Calu3 (cell line): ENCODE data around the gene SMARCD1. TPM values are rescaled to one million over a fixed set of nuclear protein-coding genes. Genes with fewer than 3 reads are reported as not detected.
A peak's percentile ranks its signal among the peaks of the same experiment; 100 is the strongest.

Source experiments
- BruUV-seq: library from RNA; stranded (reverse); fragments of 400-500 nt; replicated peaks from 2 replicates; lab custom pipeline; 2021; lab: Mats Ljungman, UMichigan
- CTCF ChIA-PET: fragments of 300-600 bp; sonication (Branson Sonifier 250); formaldehyde crosslinking; loops from one replicate; lab custom pipeline; 2022; ENCODE audit warnings: antibody characterized with exemption; lab: Charles Lee
- DNase-seq: peaks from one replicate; pipeline ENCODE4 v3.0.0; 2022
- H3K27ac Mint-ChIP-seq: one replicate; pipeline ENCODE4 v1.8.0; 2022; ENCODE audit warnings: mixed read lengths; ENCODE audit not compliant: unreplicated experiment
- H3K27me3 Mint-ChIP-seq: one replicate; pipeline ENCODE4 v1.8.0; 2022; ENCODE audit warnings: mixed read lengths; ENCODE audit not compliant: unreplicated experiment
- H3K36me3 Mint-ChIP-seq: one replicate; pipeline ENCODE4 v1.8.0; 2022; ENCODE audit warnings: mild to moderate bottlenecking, moderate library complexity, mixed read lengths; ENCODE audit not compliant: insufficient read depth, unreplicated experiment
- H3K4me1 Mint-ChIP-seq: one replicate; pipeline ENCODE4 v1.8.0; 2022; ENCODE audit warnings: mild to moderate bottlenecking, low read depth, mixed read lengths; ENCODE audit not compliant: unreplicated experiment
- H3K4me3 Mint-ChIP-seq: one replicate; pipeline ENCODE4 v1.8.0; 2022; ENCODE audit warnings: mild to moderate bottlenecking, low read depth, moderate library complexity, mixed read lengths; ENCODE audit not compliant: unreplicated experiment
- H3K9me3 Mint-ChIP-seq: one replicate; pipeline ENCODE4 v1.8.0; 2022; ENCODE audit warnings: low read depth, mixed read lengths; ENCODE audit not compliant: unreplicated experiment
- CTCF ChIP-seq: fragments of 200-600 bp; IDR thresholded peaks from one replicate; pipeline ENCODE4 v1.8.0; 2022; ENCODE audit warnings: antibody characterized with exemption; ENCODE audit not compliant: unreplicated experiment
- intact Hi-C: fragments of 100-400 bp; cut with micrococcal nuclease; formaldehyde crosslinking; loops from one replicate; pipeline ENCODE4 v1.10.0; 2022; ENCODE audit not compliant: unreplicated experiment
- total RNA-seq: library from RNA; stranded (reverse); gene quantifications from 2 replicates; pipeline ENCODE4 v1.2.3, GENCODE V29; 2022

The SMARCD1 gene
- total RNA-seq, 1 experiment from 2014 or later, result 36.9 TPM

- intact Hi-C loops, result no loop called here
- no peak for TF ChIP-seq CTCF
- Mint-ChIP-seq H3K4me3 (no peak overlapping the region), H3K27me3 (no peaks in the 10 kb centered on the region), H3K27ac (no peak overlapping the region), H3K36me3 (peaks cover 28% of the 10 kb centered on the region), H3K4me1 (no peaks in the 10 kb centered on the region), H3K9me3 (no peaks in the 10 kb centered on the region)
- CTCF ChIA-PET, result interaction anchor here (0.6 to 1.4 kb wide), 2 partner anchors 15 to 75 kb away, joined by 4 read pairs; partner anchors contain the start of gene COX14
- no peak for DNase-seq
- BruUV-seq, result no TSS peak
Measured at GRCh38 chr12:50127546-50127945, 42.4 kb downstream of the SMARCD1 start.

GRCh38 chr12:50129290-50129689, 44.1 kb downstream of the SMARCD1 start:
- Mint-ChIP-seq H3K36me3 (peaks cover 28% of the 10 kb centered on the region), H3K9me3 (no peaks in the 10 kb centered on the region), H3K4me1 (no peaks in the 10 kb centered on the region), H3K27ac (no peak overlapping the region), H3K27me3 (no peaks in the 10 kb centered on the region), H3K4me3 (no peak overlapping the region)
- intact Hi-C loops, result no loop called here
- BruUV-seq, result no TSS peak
- no peak for DNase-seq
- CTCF ChIA-PET, result interaction anchor here (0.5 to 0.7 kb wide), 4 partner anchors 12 to 634 kb away, joined by 3 to 8 read pairs (median 5); partner anchors contain the start of gene ATF1
- TF ChIP-seq CTCF, result no peak

- BruUV-seq, result no TSS peak
- H3K36me3 Mint-ChIP-seq, result peaks cover 18% of the 10 kb centered on the region
- no peak for DNase-seq
- H3K9me3 Mint-ChIP-seq, result no peaks in the 10 kb centered on the region
- peak; percentile 39 for TF ChIP-seq CTCF
- H3K4me3 Mint-ChIP-seq, result no peak overlapping the region
- H3K4me1 Mint-ChIP-seq, result no peaks in the 10 kb centered on the region
- CTCF ChIA-PET, result interaction anchor here (0.7 to 1.4 kb wide), 3 partner anchors 12 to 22 kb away, joined by 3 to 5 read pairs (median 5); partner anchors contain the start of gene COX14
- no peak overlapping the region for H3K27ac Mint-ChIP-seq
- no peaks in the 10 kb centered on the region for H3K27me3 Mint-ChIP-seq
- intact Hi-C loops, result loop anchor here (2.0 kb wide), 1 partner anchor 180 kb away; no protein-coding TSS in a partner anchor
Measured at GRCh38 chr12:50132505-50133135, 47.5 kb downstream of the SMARCD1 start.

GRCh38 chr12:50142993-50143392, 57.9 kb downstream of the SMARCD1 start:
- no peak overlapping the region for H3K4me3 Mint-ChIP-seq

More at GRCh38 chr12:50142993-50143392, 57.9 kb downstream of the SMARCD1 start:
- Mint-ChIP-seq H3K27ac (no peak overlapping the region), H3K9me3 (no peaks in the 10 kb centered on the region), H3K36me3 (no peaks in the 10 kb centered on the region), H3K4me1 (no peaks in the 10 kb centered on the region), H3K27me3 (no peaks in the 10 kb centered on the region)
- no peak for TF ChIP-seq CTCF
- no peak for DNase-seq
- no TSS peak for BruUV-seq
- intact Hi-C loops, result no loop called here
- CTCF ChIA-PET, result no interaction called here
